IMR-90 (cell line): ENCODE results near the gene JPH4. TPM values are rescaled to one million over a fixed set of nuclear protein-coding genes. Genes with fewer than 3 reads are reported as not detected.
"Not testable (repeated sequence)": the region's sequence is repeated elsewhere in the genome, so short reads cannot be mapped to it uniquely, and the experiment has no call there.

Experiments used
- ATAC-seq: fragments of 200-7000 bp; cut with Tn5 transposase; 2 replicates; pipeline ENCODE4 v1.9.1; 2020; ENCODE audit warnings: low read depth, mild to moderate bottlenecking, moderate library complexity
- BruUV-seq: library from RNA; stranded (reverse); fragments of 400-500 nt; replicated peaks from 2 replicates; lab custom pipeline; 2021; lab: Mats Ljungman, UMichigan
- CTCF ChIA-PET: fragments of 300-600 bp; formaldehyde crosslinking; extraction: SDS; loops from one replicate; lab custom pipeline; 2021; ENCODE audit warnings: antibody characterized with exemption; lab: Yijun Ruan, JAX
- POLR2A ChIA-PET: fragments of 300-600 bp; sonication (Branson Sonifier 250); formaldehyde crosslinking; loops from one replicate; lab custom pipeline; 2022; ENCODE audit warnings: antibody characterized with exemption; ENCODE audit not compliant: unreplicated experiment; lab: Charles Lee
- DNase-seq: peaks from one replicate; pipeline ENCODE4 v3.0.0; 2013
- H2AFZ ChIP-seq: replicated peaks from 2 replicates; pipeline ENCODE3; 2013; ENCODE audit warnings: low read length, mild to moderate bottlenecking; ENCODE audit not compliant: poor library complexity
- H2AK5ac ChIP-seq: 2 replicates; pipeline ENCODE4 v1.6.1; 2013; ENCODE audit warnings: low read depth, low read length, inconsistent platforms
- H2AK9ac ChIP-seq: replicated peaks from 2 replicates; pipeline ENCODE3; 2013; ENCODE audit warnings: mild to moderate bottlenecking, low read depth, low read length, moderate library complexity; ENCODE audit not compliant: poor library complexity
- H2BK120ac ChIP-seq: 2 replicates; pipeline ENCODE4 v1.6.1; 2013; ENCODE audit warnings: low read depth, low read length, inconsistent platforms
- H2BK15ac ChIP-seq: 3 replicates; pipeline ENCODE4 v1.6.1; 2013; ENCODE audit warnings: low read depth, low read length, inconsistent platforms
- H2BK20ac ChIP-seq: 2 replicates; pipeline ENCODE4 v1.6.1; 2013; ENCODE audit warnings: low read depth, mild to moderate bottlenecking, inconsistent platforms, low read length, moderate library complexity
- H2BK5ac ChIP-seq: 2 replicates; pipeline ENCODE4 v1.6.1; 2013; ENCODE audit warnings: mild to moderate bottlenecking, low read depth, low read length, inconsistent platforms; ENCODE audit not compliant: poor library complexity, severe bottlenecking
- H3K14ac ChIP-seq: replicated peaks from 2 replicates; pipeline ENCODE4 v1.6.1; 2013; ENCODE audit warnings: low read depth, low read length, inconsistent platforms
- H3K18ac ChIP-seq: 2 replicates; pipeline ENCODE4 v1.6.1; 2013; ENCODE audit warnings: low read depth, low read length, control low read depth
- H3K23ac ChIP-seq: 2 replicates; pipeline ENCODE4 v1.6.1; 2013; ENCODE audit warnings: low read depth, low read length, inconsistent platforms
- H3K27ac ChIP-seq: 2 replicates; pipeline ENCODE4 v1.5.1; 2013; ENCODE audit warnings: mild to moderate bottlenecking, control low read depth, low read length; ENCODE audit not compliant: insufficient read depth
- H3K27me3 ChIP-seq: 2 replicates; pipeline ENCODE4 v1.6.1; 2013; ENCODE audit warnings: low read length; ENCODE audit not compliant: control insufficient read depth, insufficient read depth
- H3K36me3 ChIP-seq: 2 replicates; pipeline ENCODE4 v1.6.1; 2013; ENCODE audit warnings: low read length, mixed read lengths; ENCODE audit not compliant: control insufficient read depth, insufficient read depth
- H3K4ac ChIP-seq: 2 replicates; pipeline ENCODE4 v1.6.1; 2013; ENCODE audit warnings: low read depth, low read length, inconsistent platforms
- H3K4me1 ChIP-seq: 2 replicates; pipeline ENCODE4 v1.6.1; 2013; ENCODE audit warnings: low read length, mixed read lengths; ENCODE audit not compliant: control insufficient read depth, insufficient read depth
- H3K4me2 ChIP-seq: 2 replicates; pipeline ENCODE4 v1.6.1; 2013; ENCODE audit warnings: low read depth, mild to moderate bottlenecking, control low read depth, low read length, moderate library complexity
- H3K4me3 ChIP-seq: 2 replicates; pipeline ENCODE4 v1.5.1; 2013; ENCODE audit warnings: low read depth, mild to moderate bottlenecking, control low read depth, low read length, moderate library complexity; ENCODE audit not compliant: insufficient read depth
- H3K56ac ChIP-seq: 2 replicates; pipeline ENCODE4 v1.6.1; 2013; ENCODE audit warnings: low read length, inconsistent platforms; ENCODE audit not compliant: insufficient read depth; ENCODE audit errors: extremely low read depth
- H3K79me1 ChIP-seq, 2 experiments: 2 replicates each; pipeline ENCODE4 v1.6.1; 2013; ENCODE audit warnings: low read length in 2 of 2, inconsistent platforms in 1 of 2, low read depth in 1 of 2
- H3K9ac ChIP-seq: 2 replicates; pipeline ENCODE4 v1.6.1; 2013; ENCODE audit warnings: low read depth, low read length, control low read depth
- H3K9me1 ChIP-seq: 2 replicates; pipeline ENCODE4 v1.6.1; 2013; ENCODE audit warnings: low read length, inconsistent platforms; ENCODE audit not compliant: insufficient read depth
- H3K9me3 ChIP-seq: 2 replicates; pipeline ENCODE4 v1.6.1; 2013; ENCODE audit warnings: low read length; ENCODE audit not compliant: control insufficient read depth, insufficient read depth
- H4K20me1 ChIP-seq: 2 replicates; pipeline ENCODE4 v1.6.1; 2013; ENCODE audit warnings: low read length, inconsistent platforms; ENCODE audit not compliant: insufficient read depth
- H4K5ac ChIP-seq: 2 replicates; pipeline ENCODE4 v1.6.1; 2013; ENCODE audit warnings: mild to moderate bottlenecking, low read depth, low read length, control low read depth
- H4K8ac ChIP-seq, 2 experiments: 2 replicates each; pipeline ENCODE4 v1.6.1; 2013; ENCODE audit warnings: low read depth in 2 of 2, low read length in 2 of 2, control low read depth in 1 of 2, inconsistent platforms in 1 of 2
- H4K91ac ChIP-seq: 2 replicates; pipeline ENCODE4 v1.6.1; 2013; ENCODE audit warnings: low read depth, low read length, inconsistent platforms; ENCODE audit not compliant: insufficient read depth
- WGBS, 2 experiments: methylation state at CpG; one replicate each; pipeline versions ENCODE4 v1.1.5 to v1.1.7; 2013; ENCODE audit warnings: missing lambda C conversion rate in 2 of 2; ENCODE audit not compliant: insufficient read length in 1 of 2; ENCODE audit errors: extremely low coverage in 2 of 2; 5-methylcytosine and 5-hydroxymethylcytosine counted together
- dilution Hi-C: fragments of 300-500 bp; cut with HindIII; formaldehyde crosslinking; loops from one replicate; pipeline ENCODE4 v1.14.3; 2018; ENCODE audit warnings: low sequenced_read_pairs; ENCODE audit not compliant: unreplicated experiment
- in situ Hi-C: fragments of 300-500 bp; cut with MboI; formaldehyde crosslinking; loops from 3 replicates; pipeline ENCODE4 v1.14.3; 2019; ENCODE audit warnings: low sequenced_read_pairs, inconsistent platforms, mixed read lengths
- intact Hi-C: fragments of 100-400 bp; cut with micrococcal nuclease; formaldehyde crosslinking; loops from 2 replicates; pipeline ENCODE4 v1.10.0; 2022
- polyA plus RNA-seq, 3 experiments: library from polyadenylated mRNA; depleted of rRNA; stranded (reverse); fragments of >200 nt; gene quantifications; 2 replicates each; pipeline ENCODE4 v1.2.3, GENCODE V29; 2012; ENCODE audit warnings: low replicate concordance in 1 of 3
- total RNA-seq: library from RNA; depleted of rRNA; stranded (reverse); fragments of >200 nt; gene quantifications from 2 replicates; pipeline ENCODE4 v1.2.3, GENCODE V29; 2012

The JPH4 gene
- total and polyA plus RNA-seq, 2 of the 4 experiments (the other 2 are of a cell fraction), result not detected

DNA sequence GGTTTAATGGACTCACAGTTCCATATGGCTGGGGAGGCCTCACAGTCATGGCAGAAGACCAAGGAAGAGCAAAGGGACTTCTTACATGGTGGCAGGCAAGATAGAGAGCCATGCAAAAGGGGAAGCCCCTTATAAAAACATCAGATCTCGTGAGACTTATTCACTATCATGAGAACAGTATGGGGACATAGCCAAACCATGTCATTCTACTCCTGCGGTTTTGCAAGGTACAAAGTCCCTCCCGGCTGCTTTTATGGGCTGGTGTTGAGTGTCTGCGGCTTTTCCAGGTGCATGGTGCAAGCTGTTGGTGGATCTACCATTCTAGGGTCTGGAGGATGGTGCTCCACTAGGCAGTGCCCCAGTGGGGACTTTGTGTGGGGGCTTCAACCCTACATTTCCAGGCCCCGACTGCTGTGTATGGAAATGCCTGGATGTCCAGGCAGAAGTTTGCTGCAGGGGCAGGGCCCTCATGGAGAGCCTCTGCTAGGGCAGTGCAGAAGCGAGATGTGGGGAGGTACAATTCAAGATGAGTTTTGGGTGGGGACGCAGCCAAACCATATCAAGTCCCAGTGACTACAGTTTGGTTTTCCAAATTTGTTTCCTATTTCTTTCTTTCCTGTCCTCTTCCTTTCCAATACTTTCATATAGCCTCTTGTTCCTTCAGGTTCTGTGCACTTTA lies 31.0 kb upstream of the JPH4 start:
- H2BK5ac ChIP-seq, ATAC-seq, H2BK15ac ChIP-seq, H2AK9ac ChIP-seq, DNase-seq, H3K4me3 ChIP-seq, H2BK120ac ChIP-seq, H3K27ac ChIP-seq, H3K18ac ChIP-seq, H4K91ac ChIP-seq, H2BK20ac ChIP-seq, intact Hi-C loops, H3K4me1 ChIP-seq, H3K4ac ChIP-seq, H3K56ac ChIP-seq, in situ Hi-C loops, H3K4me2 ChIP-seq, H4K5ac ChIP-seq, CTCF ChIA-PET, dilution Hi-C loops, H2AFZ ChIP-seq, H3K23ac ChIP-seq, H3K9me3 ChIP-seq, POLR2A ChIA-PET, H3K27me3 ChIP-seq, BruUV-seq, H3K14ac ChIP-seq, H4K20me1 ChIP-seq, H4K8ac ChIP-seq, H2AK5ac ChIP-seq, H3K79me1 ChIP-seq, H3K9me1 ChIP-seq, H3K9ac ChIP-seq, H3K36me3 ChIP-seq: not testable (repeated sequence)
- no CpG with 5 or more reads among the region's 7 CpGs for WGBS, 2 experiments
